ENCODE results near the gene ZNF827.

DNA sequence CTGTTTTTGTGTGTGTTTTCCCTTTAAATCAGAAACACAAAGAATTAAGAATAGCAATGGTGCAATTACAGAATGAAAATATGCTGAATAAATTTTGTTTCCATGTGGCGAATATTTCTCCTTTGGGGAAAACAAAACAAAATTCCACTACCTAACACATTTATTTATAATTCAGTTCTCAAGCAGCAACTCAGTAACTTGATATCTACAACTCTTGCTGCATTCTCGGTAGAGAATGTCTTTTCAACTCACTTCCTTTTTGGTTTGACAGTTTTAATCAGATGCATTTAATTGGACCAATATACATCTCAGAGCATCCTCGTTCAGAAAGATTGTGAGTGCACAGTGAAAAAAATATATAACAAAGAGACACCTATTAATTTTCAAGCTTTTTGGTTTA lies 30.8 kb downstream of the ZNF827 start:
- TF ChIP-seq, protein P1, sequence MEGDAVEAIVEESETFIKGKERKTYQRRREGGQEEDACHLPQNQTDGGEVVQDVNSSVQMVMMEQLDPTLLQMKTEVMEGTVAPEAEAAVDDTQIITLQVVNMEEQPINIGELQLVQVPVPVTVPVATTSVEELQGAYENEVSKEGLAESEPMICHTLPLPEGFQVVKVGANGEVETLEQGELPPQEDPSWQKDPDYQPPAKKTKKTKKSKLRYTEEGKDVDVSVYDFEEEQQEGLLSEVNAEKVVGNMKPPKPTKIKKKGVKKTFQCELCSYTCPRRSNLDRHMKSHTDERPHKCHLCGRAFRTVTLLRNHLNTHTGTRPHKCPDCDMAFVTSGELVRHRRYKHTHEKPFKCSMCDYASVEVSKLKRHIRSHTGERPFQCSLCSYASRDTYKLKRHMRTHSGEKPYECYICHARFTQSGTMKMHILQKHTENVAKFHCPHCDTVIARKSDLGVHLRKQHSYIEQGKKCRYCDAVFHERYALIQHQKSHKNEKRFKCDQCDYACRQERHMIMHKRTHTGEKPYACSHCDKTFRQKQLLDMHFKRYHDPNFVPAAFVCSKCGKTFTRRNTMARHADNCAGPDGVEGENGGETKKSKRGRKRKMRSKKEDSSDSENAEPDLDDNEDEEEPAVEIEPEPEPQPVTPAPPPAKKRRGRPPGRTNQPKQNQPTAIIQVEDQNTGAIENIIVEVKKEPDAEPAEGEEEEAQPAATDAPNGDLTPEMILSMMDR (IDR thresholded peaks at IDR 0.05): no peak
- TF ChIP-seq POLR2A (IDR thresholded peaks at IDR 0.05) (no peak), POLR2AphosphoS5 (IDR thresholded peaks at IDR 0.05) (no peak), EP300 (IDR thresholded peaks at IDR 0.05) (no peak)
